ENCODE data around the gene CLDN10.

DNA sequence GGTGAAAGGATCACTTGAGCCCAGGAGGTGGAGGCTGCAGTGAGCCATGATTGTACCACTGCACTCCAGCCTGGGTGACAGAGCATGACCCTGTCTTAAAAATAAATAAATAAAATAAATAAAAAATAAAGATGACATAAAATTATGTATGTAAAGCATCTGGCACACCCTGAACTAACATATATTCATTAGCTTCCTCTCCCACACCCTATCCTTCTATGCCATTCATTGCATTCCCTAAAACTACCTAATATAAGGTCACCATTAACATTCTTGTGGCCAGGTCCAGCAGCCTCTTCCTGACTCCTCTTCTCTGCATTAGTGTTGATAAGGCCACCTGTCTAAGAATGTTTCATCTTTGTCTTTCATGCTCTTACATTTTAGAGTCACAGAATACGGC lies 44.5 kb upstream of the CLDN10 start:
- TF ChIP-seq, protein P1, sequence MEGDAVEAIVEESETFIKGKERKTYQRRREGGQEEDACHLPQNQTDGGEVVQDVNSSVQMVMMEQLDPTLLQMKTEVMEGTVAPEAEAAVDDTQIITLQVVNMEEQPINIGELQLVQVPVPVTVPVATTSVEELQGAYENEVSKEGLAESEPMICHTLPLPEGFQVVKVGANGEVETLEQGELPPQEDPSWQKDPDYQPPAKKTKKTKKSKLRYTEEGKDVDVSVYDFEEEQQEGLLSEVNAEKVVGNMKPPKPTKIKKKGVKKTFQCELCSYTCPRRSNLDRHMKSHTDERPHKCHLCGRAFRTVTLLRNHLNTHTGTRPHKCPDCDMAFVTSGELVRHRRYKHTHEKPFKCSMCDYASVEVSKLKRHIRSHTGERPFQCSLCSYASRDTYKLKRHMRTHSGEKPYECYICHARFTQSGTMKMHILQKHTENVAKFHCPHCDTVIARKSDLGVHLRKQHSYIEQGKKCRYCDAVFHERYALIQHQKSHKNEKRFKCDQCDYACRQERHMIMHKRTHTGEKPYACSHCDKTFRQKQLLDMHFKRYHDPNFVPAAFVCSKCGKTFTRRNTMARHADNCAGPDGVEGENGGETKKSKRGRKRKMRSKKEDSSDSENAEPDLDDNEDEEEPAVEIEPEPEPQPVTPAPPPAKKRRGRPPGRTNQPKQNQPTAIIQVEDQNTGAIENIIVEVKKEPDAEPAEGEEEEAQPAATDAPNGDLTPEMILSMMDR (IDR thresholded peaks at IDR 0.05 in 8 of 11, conservative IDR thresholded peaks at IDR 0.05 in 3 of 11) = no peak
- TF ChIP-seq POLR2A (IDR thresholded peaks at IDR 0.05) = no peak
- no peak for TF ChIP-seq POLR2AphosphoS5 (IDR thresholded peaks at IDR 0.05)
